ENCODE results near the gene NPAS4. TPM values are rescaled to one million over a fixed set of nuclear protein-coding genes. Genes with fewer than 3 reads are reported as not detected.
A peak's percentile ranks its signal among the peaks of the same experiment; 100 is the strongest.

Gene NPAS4
- total and polyA plus RNA-seq, 9 of the 15 experiments (the other 6 are each of a cell fraction or from before 2014, with no cell fraction given): not detected

DNA sequence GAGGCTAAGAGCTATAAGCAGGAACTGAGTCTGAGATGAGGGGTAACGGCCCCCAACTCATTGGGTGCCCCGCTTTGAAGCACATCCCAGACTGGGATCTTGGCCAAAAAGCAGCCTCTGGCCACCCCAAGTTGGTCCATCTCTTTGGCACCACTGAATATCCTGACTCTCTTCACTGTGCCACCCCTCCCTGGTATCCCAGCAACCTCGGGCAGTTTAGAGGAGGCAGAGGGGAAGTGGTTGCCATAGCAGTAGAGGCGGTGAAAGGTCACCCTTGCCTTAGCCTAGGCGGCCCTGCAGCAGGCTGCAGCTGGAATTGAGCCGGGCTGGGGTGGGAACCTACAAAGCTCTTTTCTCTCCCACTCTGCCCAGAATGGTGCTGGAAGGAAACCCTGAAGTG is 46.9 kb downstream of the NPAS4 start:
- H3K9me3 ChIP-seq (replicated peaks; ENCODE audit: control insufficient read depth, insufficient read depth, low read depth, low read length): no peaks in the 10 kb centered on the region
- peak; percentile 26; the same call in 1 of the 2 replicates for TF ChIP-seq SPI1 (IDR thresholded peaks at IDR 0.05; ENCODE audit: borderline replicate concordance, low read depth, low read length)
- no peak for TF ChIP-seq RAD51 (IDR thresholded peaks at IDR 0.05; ENCODE audit: borderline replicate concordance, low read depth)
- peak; percentile 68 for TF ChIP-seq RFX1 (IDR thresholded peaks at IDR 0.05)
- peaks cover 0 to 24% of the 10 kb centered on the region in 2 experiments; a peak in 3 of 5 replicates for H3K4me1 ChIP-seq (replicated peaks in 1 of 2; ENCODE audit: control insufficient read depth in 2 of 2, insufficient read depth in 2 of 2, low read length in 2 of 2)
- peaks cover 6% of the 10 kb centered on the region; the same call in 1 of the 2 replicates for H4K20me1 ChIP-seq (replicated peaks; ENCODE audit: control insufficient read depth, insufficient read depth, low read length)
- intact Hi-C loops (cut with micrococcal nuclease) (no loop called here), in situ Hi-C loops (cut with MboI) (no loop called here)
- ChIA-PET CTCF (ENCODE audit: low intra/inter-chr PET ratio) (no interaction called here), POLR2A (interaction anchor here (0.7 to 2.6 kb wide), 4 partner anchors 12 to 850 kb away, joined by 3 to 18 read pairs (median 8); partner anchors contain the start of gene DPP3)
- peak overlapping the region; percentile 56; the same call in 1 of the 2 replicates for H3K4me3 ChIP-seq
- peak overlapping the region; percentile 69; the same call in 1 of the 2 replicates for H3K4me2 ChIP-seq (ENCODE audit: insufficient read depth, low read length)
- DNase-seq (ENCODE audit: extremely low read depth in 1 of 4, low spot score in 3 of 4) (no peak), ATAC-seq (no peak), FAIRE-seq (no peak)
- H3K36me3 ChIP-seq (ENCODE audit: control insufficient read depth, insufficient read depth, low read length): peaks cover 3% of the 10 kb centered on the region; the same call in 1 of the 3 replicates
- H3K9me1 ChIP-seq (ENCODE audit: control insufficient read depth, insufficient read depth, low read length): no peaks in the 10 kb centered on the region
- H3K27me3 ChIP-seq (ENCODE audit: control insufficient read depth in 2 of 2, insufficient read depth in 2 of 2, low read length in 2 of 2): no peaks in the 10 kb centered on the region
- no peaks in the 10 kb centered on the region for H3K79me2 ChIP-seq (ENCODE audit: control insufficient read depth, insufficient read depth, low read length)
- peak overlapping the region; percentile 74 for H2AFZ ChIP-seq (ENCODE audit: low read depth, low read length)
- TSS peak; percentile 75 for BruUV-seq (replicated peaks)
- no peak overlapping the region for H3K27ac ChIP-seq (ENCODE audit: extremely low read depth, low read depth, low read length)
- WGBS (ENCODE audit: insufficient coverage, low coverage, missing lambda C conversion rate): 54% methylated on average over 6 of the region's 6 CpGs
- peak overlapping the region in 1 of 2 experiments; percentile 83; a peak in 1 of 4 replicates for H3K9ac ChIP-seq (ENCODE audit: insufficient read depth in 1 of 2, low read depth in 2 of 2, low read length in 2 of 2)

DNA sequence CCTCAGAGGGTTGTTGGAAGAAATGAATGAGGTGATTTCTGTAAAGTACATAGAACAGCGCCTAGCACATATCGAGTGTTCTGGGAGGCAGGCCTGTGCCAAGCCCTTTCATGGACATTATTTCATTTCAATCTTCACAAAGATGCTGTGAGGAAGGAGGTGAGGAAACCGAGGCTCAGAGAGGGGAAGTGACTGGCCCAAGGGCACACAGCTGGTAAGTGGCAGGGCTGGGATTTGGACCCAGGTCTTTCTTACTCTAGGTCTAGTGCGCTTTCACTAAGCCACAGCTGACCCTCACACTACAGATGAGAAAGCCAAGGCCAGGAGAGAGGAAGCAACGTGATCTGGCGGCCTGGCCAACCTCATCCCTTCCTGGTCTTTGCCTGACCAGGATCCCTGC is 47.9 kb downstream of the NPAS4 start:
- Histone ChIP-seq H3K4me2 (ENCODE audit: insufficient read depth, low read length) (no peak overlapping the region), H3K9me1 (ENCODE audit: control insufficient read depth, insufficient read depth, low read length) (no peaks in the 10 kb centered on the region), H3K9ac (ENCODE audit: insufficient read depth in 1 of 2, low read depth in 2 of 2, low read length in 2 of 2) (no peak overlapping the region; a peak in 1 of 4 replicates), H4K20me1 (replicated peaks; ENCODE audit: control insufficient read depth, insufficient read depth, low read length) (peaks cover 6% of the 10 kb centered on the region; the same call in 1 of the 2 replicates), H3K27ac (ENCODE audit: extremely low read depth, low read depth, low read length) (no peak overlapping the region), H3K36me3 (ENCODE audit: control insufficient read depth, insufficient read depth, low read length) (peaks cover 3% of the 10 kb centered on the region; the same call in 1 of the 3 replicates), H3K4me1 (replicated peaks in 1 of 2; ENCODE audit: control insufficient read depth in 2 of 2, insufficient read depth in 2 of 2, low read length in 2 of 2) (peaks cover 0 to 25% of the 10 kb centered on the region in 2 experiments; a peak in 3 of 5 replicates), H3K4me3 (no peak overlapping the region), H3K79me2 (ENCODE audit: control insufficient read depth, insufficient read depth, low read length) (no peaks in the 10 kb centered on the region), H3K27me3 (ENCODE audit: control insufficient read depth in 2 of 2, insufficient read depth in 2 of 2, low read length in 2 of 2) (no peaks in the 10 kb centered on the region), H3K9me3 (replicated peaks; ENCODE audit: control insufficient read depth, insufficient read depth, low read depth, low read length) (no peaks in the 10 kb centered on the region), H2AFZ (ENCODE audit: low read depth, low read length) (no peak overlapping the region)
- CTCF ChIA-PET (ENCODE audit: low intra/inter-chr PET ratio): no interaction called here
- DNase-seq (ENCODE audit: extremely low read depth in 1 of 4, low spot score in 3 of 4) (no peak), FAIRE-seq (no peak), ATAC-seq (no peak)
- in situ Hi-C loops (cut with MboI): no loop called here
- intact Hi-C loops (cut with micrococcal nuclease): no loop called here
- WGBS (ENCODE audit: insufficient coverage, low coverage, missing lambda C conversion rate): 77% methylated on average over 6 of the region's 6 CpGs
- POLR2A ChIA-PET: interaction anchor here (0.7 to 1.7 kb wide), 3 partner anchors 11 to 367 kb away, joined by 3 to 11 read pairs (median 3); partner anchors contain the start of gene DPP3
- BruUV-seq (replicated peaks): no TSS peak
- TF ChIP-seq ZBED1 (IDR thresholded peaks at IDR 0.05) (no peak), ZNF12 (CRISPR knock-in tag; IDR thresholded peaks at IDR 0.05) (no peak), L3MBTL2 (IDR thresholded peaks at IDR 0.05) (no peak), ZNF717 (CRISPR knock-in tag; IDR thresholded peaks at IDR 0.05) (no peak), BMI1 (IDR thresholded peaks at IDR 0.05; ENCODE audit: low read length) (no peak), SMAD1 (IDR thresholded peaks at IDR 0.05; ENCODE audit: low read depth, low read length, partially characterized antibody) (no peak), SAFB (IDR thresholded peaks at IDR 0.05; ENCODE audit: borderline replicate concordance, low read depth, low read length) (no peak), NR2C1 (IDR thresholded peaks at IDR 0.05) (no peak), NR2C1 (tag; IDR thresholded peaks at IDR 0.05) (no peak), ZNF76 (CRISPR knock-in tag; IDR thresholded peaks at IDR 0.05; ENCODE audit: borderline replicate concordance) (no peak), ZFP36 (IDR thresholded peaks at IDR 0.05; ENCODE audit: low read depth, low read length, partially characterized antibody) (peak; percentile 54), RBM25 (IDR thresholded peaks at IDR 0.05; ENCODE audit: low read depth, low read length, severe bottlenecking) (peak; percentile 37)
- TF ChIP-seq, protein P1, sequence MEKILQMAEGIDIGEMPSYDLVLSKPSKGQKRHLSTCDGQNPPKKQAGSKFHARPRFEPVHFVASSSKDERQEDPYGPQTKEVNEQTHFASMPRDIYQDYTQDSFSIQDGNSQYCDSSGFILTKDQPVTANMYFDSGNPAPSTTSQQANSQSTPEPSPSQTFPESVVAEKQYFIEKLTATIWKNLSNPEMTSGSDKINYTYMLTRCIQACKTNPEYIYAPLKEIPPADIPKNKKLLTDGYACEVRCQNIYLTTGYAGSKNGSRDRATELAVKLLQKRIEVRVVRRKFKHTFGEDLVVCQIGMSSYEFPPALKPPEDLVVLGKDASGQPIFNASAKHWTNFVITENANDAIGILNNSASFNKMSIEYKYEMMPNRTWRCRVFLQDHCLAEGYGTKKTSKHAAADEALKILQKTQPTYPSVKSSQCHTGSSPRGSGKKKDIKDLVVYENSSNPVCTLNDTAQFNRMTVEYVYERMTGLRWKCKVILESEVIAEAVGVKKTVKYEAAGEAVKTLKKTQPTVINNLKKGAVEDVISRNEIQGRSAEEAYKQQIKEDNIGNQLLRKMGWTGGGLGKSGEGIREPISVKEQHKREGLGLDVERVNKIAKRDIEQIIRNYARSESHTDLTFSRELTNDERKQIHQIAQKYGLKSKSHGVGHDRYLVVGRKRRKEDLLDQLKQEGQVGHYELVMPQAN (IDR thresholded peaks at IDR 0.05; ENCODE audit: borderline replicate concordance): no peak
